Glutamatergic neuron (in vitro differentiated cells): Measurements from ENCODE around the gene C7orf25. TPM values are rescaled to one million over a fixed set of nuclear protein-coding genes. Genes with fewer than 3 reads are reported as not detected.

Experiments used
- DNase-seq: peaks from one replicate; pipeline ENCODE4 v3.0.0; 2022
- H3K27ac Mint-ChIP-seq: one replicate; pipeline ENCODE4 v1.8.0; 2020; ENCODE audit warnings: mild to moderate bottlenecking, mixed read lengths, inconsistent platforms; ENCODE audit not compliant: unreplicated experiment
- H3K27me3 Mint-ChIP-seq: one replicate; pipeline ENCODE4 v1.8.0; 2020; ENCODE audit warnings: mild to moderate bottlenecking, moderate library complexity, mixed read lengths, inconsistent platforms; ENCODE audit not compliant: unreplicated experiment
- H3K36me3 Mint-ChIP-seq: one replicate; pipeline ENCODE4 v1.8.0; 2020; ENCODE audit warnings: mild to moderate bottlenecking, mixed read lengths, inconsistent platforms; ENCODE audit not compliant: unreplicated experiment
- H3K4me1 Mint-ChIP-seq: one replicate; pipeline ENCODE4 v1.8.0; 2020; ENCODE audit warnings: mild to moderate bottlenecking, low read depth, mixed read lengths, inconsistent platforms; ENCODE audit not compliant: unreplicated experiment
- H3K4me3 Mint-ChIP-seq: one replicate; pipeline ENCODE4 v1.8.0; 2020; ENCODE audit warnings: mild to moderate bottlenecking, mixed read lengths, inconsistent platforms; ENCODE audit not compliant: unreplicated experiment
- H3K9me3 Mint-ChIP-seq: one replicate; pipeline ENCODE4 v1.8.0; 2020; ENCODE audit warnings: mild to moderate bottlenecking, moderate library complexity, mixed read lengths, inconsistent platforms; ENCODE audit not compliant: unreplicated experiment
- CTCF ChIP-seq: fragments of 200-600 bp; sonication (generic); IDR thresholded peaks from one replicate; pipeline ENCODE4 v1.5.0; 2021; ENCODE audit not compliant: partially characterized antibody, unreplicated experiment
- total RNA-seq: library from RNA; stranded (reverse); fragmentation: NEBNext Ultra II Directional; extraction: Animal tissue kit (Norgen Biotek cat#: 25700); gene quantifications from one replicate; pipeline ENCODE4 v1.2.1, GENCODE V29; 2021; ENCODE audit not compliant: unreplicated experiment

C7orf25 gene
- total RNA-seq, 1 donor from 2014 or later = 3.6 TPM

GRCh38 chr7:42934291-42934690 lies 22.4 kb upstream of the C7orf25 start:
- TF ChIP-seq CTCF = no peak
- no peaks in the 10 kb centered on the region for H3K36me3 Mint-ChIP-seq
- H3K4me1 Mint-ChIP-seq = no peaks in the 10 kb centered on the region
- H3K27me3 Mint-ChIP-seq = peaks cover 8% of the 10 kb centered on the region
- peaks cover 3% of the 10 kb centered on the region for H3K9me3 Mint-ChIP-seq
- peak overlapping the region; percentile 55 for H3K4me3 Mint-ChIP-seq
- DNase-seq = no peak
- H3K27ac Mint-ChIP-seq = no peak overlapping the region

- Mint-ChIP-seq H3K36me3 (no peaks in the 10 kb centered on the region), H3K4me1 (no peaks in the 10 kb centered on the region), H3K9me3 (peaks cover 3% of the 10 kb centered on the region), H3K4me3 (peak overlapping the region; percentile 100), H3K27me3 (peaks cover 8% of the 10 kb centered on the region), H3K27ac (peak overlapping the region; percentile 97)
- no peak for TF ChIP-seq CTCF
- DNase-seq = peak; percentile 38
Observed at GRCh38 chr7:42932811-42933591, 21.1 kb upstream of the C7orf25 start.

GRCh38 chr7:42931834-42932651 lies 20.2 kb upstream of the C7orf25 start, which contains the start of the genes MRPL32 and PSMA2:
TSS of gene MRPL32 (plus strand) at chr7:42932376. CDS start at chr7:42932387, 11 bp downstream.
TSS of gene PSMA2 (minus strand) at chr7:42932174. CDS start at chr7:42932158, 16 bp downstream.
- Mint-ChIP-seq H3K4me3 (peak within 1 kb of the TSS; percentile 100), H3K4me1 (no peaks in the 10 kb centered on the region), H3K36me3 (no peaks in the 10 kb centered on the region), H3K27ac (peak within 1 kb of the TSS; percentile 97), H3K9me3 (peaks cover 3% of the 10 kb centered on the region), H3K27me3 (peaks cover 8% of the 10 kb centered on the region)
- TF ChIP-seq CTCF = no peak
- peak; percentile 91 for DNase-seq

- no peak for TF ChIP-seq CTCF
- Mint-ChIP-seq H3K4me1 (no peaks in the 10 kb centered on the region), H3K27ac (peak overlapping the region; percentile 97), H3K9me3 (peaks cover 3% of the 10 kb centered on the region), H3K4me3 (peak overlapping the region; percentile 100), H3K36me3 (no peaks in the 10 kb centered on the region), H3K27me3 (peaks cover 8% of the 10 kb centered on the region)
- no peak for DNase-seq
Observed at GRCh38 chr7:42931447-42931833, 19.6 kb upstream of the C7orf25 start.
